Forelimb muscle (tissue), 1 donor: ENCODE results near the gene NDN. TPM values are rescaled to one million over a fixed set of nuclear protein-coding genes. Genes with fewer than 3 reads are reported as not detected.
"Not testable (repeated sequence)": the region's sequence is repeated elsewhere in the genome, so short reads cannot be mapped to it uniquely, and the experiment has no call there.

Experiments used
- DNase-seq: peaks from one replicate; pipeline ENCODE4 v3.0.0-alpha.2; 2013; ENCODE audit warnings: low read depth
- polyA plus RNA-seq: library from polyadenylated mRNA; unstranded; fragments of 120-200 nt; gene quantifications from one replicate; pipeline ENCODE4 v1.2.1, GENCODE V29; 2013; ENCODE audit not compliant: insufficient read length

The NDN gene
- 198 TPM for polyA plus RNA-seq

- no peak for DNase-seq
Measured at GRCh38 chr15:23687143-23687470, at the start of gene NDN. Gene NDN (minus strand): TSS chr15:23687305. CDS start chr15:23687217, 88 bp downstream.

GRCh38 chr15:23736033-23736673, 49.0 kb upstream of the NDN start:
- DNase-seq, result no peak

GRCh38 chr15:23734862-23735261, 47.8 kb upstream of the NDN start:
- DNase-seq, result no peak

- not testable (repeated sequence) for DNase-seq
Measured at GRCh38 chr15:23713874-23714656, 27.0 kb upstream of the NDN start.

- no peak for DNase-seq
Measured at GRCh38 chr15:23708332-23708731, 21.2 kb upstream of the NDN start.

GRCh38 chr15:23695282-23695681, 8.2 kb upstream of the NDN start:
- no peak for DNase-seq

- DNase-seq, result no peak
Measured at GRCh38 chr15:23694592-23694991, 7.5 kb upstream of the NDN start.

GRCh38 chr15:23690450-23690852, 3.3 kb upstream of the NDN start:
- DNase-seq, result peak; percentile 84

- DNase-seq, result no peak
Measured at GRCh38 chr15:23690015-23690414, 2.9 kb upstream of the NDN start.

GRCh38 chr15:23686466-23687142, 501 bp downstream of the NDN start:
- DNase-seq, result no peak

- no peak for DNase-seq
Measured at GRCh38 chr15:23671481-23671880, 15.6 kb downstream of the NDN start.

GRCh38 chr15:23670970-23671369, 16.1 kb downstream of the NDN start:
- no peak for DNase-seq

GRCh38 chr15:23663232-23663631, 23.9 kb downstream of the NDN start:
- DNase-seq, result no peak

- DNase-seq, result no peak
Measured at GRCh38 chr15:23648920-23649515, 38.1 kb downstream of the NDN start.

- peak; percentile 44 for DNase-seq
Measured at GRCh38 chr15:23647421-23648370, 39.4 kb downstream of the NDN start, which contains the start of gene MAGEL2. Gene MAGEL2 (minus strand): TSS chr15:23647867. CDS start chr15:23647742, 125 bp downstream.

- DNase-seq, result no peak
Measured at GRCh38 chr15:23647001-23647295, 40.2 kb downstream of the NDN start.

- DNase-seq, result no peak
Measured at GRCh38 chr15:23646165-23647000, 40.7 kb downstream of the NDN start.

GRCh38 chr15:23645371-23646164, 41.5 kb downstream of the NDN start:
- DNase-seq, result no peak

- DNase-seq, result no peak
Measured at GRCh38 chr15:23644829-23645228, 42.3 kb downstream of the NDN start.
